HFFc6 (cell line): ENCODE data around the gene ASB11. TPM values are rescaled to one million over a fixed set of nuclear protein-coding genes. Genes with fewer than 3 reads are reported as not detected.
"Not testable (repeated sequence)": the region's sequence is repeated elsewhere in the genome, so short reads cannot be mapped to it uniquely, and the experiment has no call there.

Experiments used
- DNase-seq: peaks from one replicate; pipeline ENCODE4 v3.0.0-alpha.2; 2018
- H3K27ac Mint-ChIP-seq: 2 replicates; pipeline ENCODE4 v1.8.0; 2020; ENCODE audit warnings: mild to moderate bottlenecking, mixed read lengths
- H3K27me3 Mint-ChIP-seq: 2 replicates; pipeline ENCODE4 v1.8.0; 2021; ENCODE audit warnings: mild to moderate bottlenecking, moderate library complexity, mixed read lengths; ENCODE audit not compliant: insufficient read depth
- H3K36me3 Mint-ChIP-seq: 2 replicates; pipeline ENCODE4 v1.8.0; 2021; ENCODE audit warnings: low read depth, mixed read lengths
- H3K4me1 Mint-ChIP-seq: 2 replicates; pipeline ENCODE4 v1.8.0; 2020; ENCODE audit warnings: low read depth, mixed read lengths
- H3K4me3 Mint-ChIP-seq: 2 replicates; pipeline ENCODE4 v1.8.0; 2020; ENCODE audit warnings: mild to moderate bottlenecking, moderate library complexity, mixed read lengths
- H3K9me3 Mint-ChIP-seq: 2 replicates; pipeline ENCODE4 v1.8.0; 2020; ENCODE audit warnings: mild to moderate bottlenecking, mixed read lengths
- total RNA-seq, 6 experiments: library from RNA; stranded (reverse); fragmentation: NEBNext Ultra II Directional; extraction: Animal tissue kit (Norgen Biotek cat#: 25700); gene quantifications; 2 replicates in 1 of 6; 3 replicates in 5 of 6; pipeline ENCODE4 v1.2.3, GENCODE V29; 2021
- TF ChIP-seq, protein P1 (sequence below): fragments of 200-600 bp; sonication (generic); IDR thresholded peaks from 2 replicates; pipeline ENCODE4 v1.5.0; 2021; ENCODE audit warnings: antibody characterized with exemption, mild to moderate bottlenecking

ASB11 gene
- total RNA-seq, 6 experiments from 2014 or later, result not detected

DNA sequence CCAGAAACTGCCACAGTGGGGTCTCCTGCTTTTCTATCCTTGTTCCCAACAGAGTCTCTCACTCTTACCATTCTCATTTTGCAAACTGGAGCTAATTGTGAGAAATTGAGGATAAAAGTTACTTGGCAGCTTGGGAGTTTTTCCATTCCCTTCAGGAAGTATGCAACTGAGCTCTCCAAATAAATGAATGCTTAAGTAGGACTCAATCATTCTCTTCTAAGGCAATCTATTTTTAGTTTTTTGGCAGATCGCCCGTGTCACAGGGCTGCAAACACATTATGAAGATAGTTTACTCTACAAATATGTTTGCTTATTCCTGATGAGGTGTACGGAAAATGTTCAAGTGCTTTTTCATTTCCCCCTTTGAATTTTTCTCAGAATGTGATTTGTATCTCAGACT, 5.3 kb downstream of the ASB11 start:
- no peaks in the 10 kb centered on the region for H3K4me1 Mint-ChIP-seq
- peak; percentile 4 for DNase-seq
- peaks cover 2% of the 10 kb centered on the region; the same call in 1 of the 2 replicates for H3K27me3 Mint-ChIP-seq
- TF ChIP-seq, protein P1, sequence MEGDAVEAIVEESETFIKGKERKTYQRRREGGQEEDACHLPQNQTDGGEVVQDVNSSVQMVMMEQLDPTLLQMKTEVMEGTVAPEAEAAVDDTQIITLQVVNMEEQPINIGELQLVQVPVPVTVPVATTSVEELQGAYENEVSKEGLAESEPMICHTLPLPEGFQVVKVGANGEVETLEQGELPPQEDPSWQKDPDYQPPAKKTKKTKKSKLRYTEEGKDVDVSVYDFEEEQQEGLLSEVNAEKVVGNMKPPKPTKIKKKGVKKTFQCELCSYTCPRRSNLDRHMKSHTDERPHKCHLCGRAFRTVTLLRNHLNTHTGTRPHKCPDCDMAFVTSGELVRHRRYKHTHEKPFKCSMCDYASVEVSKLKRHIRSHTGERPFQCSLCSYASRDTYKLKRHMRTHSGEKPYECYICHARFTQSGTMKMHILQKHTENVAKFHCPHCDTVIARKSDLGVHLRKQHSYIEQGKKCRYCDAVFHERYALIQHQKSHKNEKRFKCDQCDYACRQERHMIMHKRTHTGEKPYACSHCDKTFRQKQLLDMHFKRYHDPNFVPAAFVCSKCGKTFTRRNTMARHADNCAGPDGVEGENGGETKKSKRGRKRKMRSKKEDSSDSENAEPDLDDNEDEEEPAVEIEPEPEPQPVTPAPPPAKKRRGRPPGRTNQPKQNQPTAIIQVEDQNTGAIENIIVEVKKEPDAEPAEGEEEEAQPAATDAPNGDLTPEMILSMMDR, result no peak
- H3K27ac Mint-ChIP-seq, result no peak overlapping the region
- no peaks in the 10 kb centered on the region for H3K9me3 Mint-ChIP-seq
- no peak overlapping the region for H3K4me3 Mint-ChIP-seq
- H3K36me3 Mint-ChIP-seq, result no peaks in the 10 kb centered on the region

DNA sequence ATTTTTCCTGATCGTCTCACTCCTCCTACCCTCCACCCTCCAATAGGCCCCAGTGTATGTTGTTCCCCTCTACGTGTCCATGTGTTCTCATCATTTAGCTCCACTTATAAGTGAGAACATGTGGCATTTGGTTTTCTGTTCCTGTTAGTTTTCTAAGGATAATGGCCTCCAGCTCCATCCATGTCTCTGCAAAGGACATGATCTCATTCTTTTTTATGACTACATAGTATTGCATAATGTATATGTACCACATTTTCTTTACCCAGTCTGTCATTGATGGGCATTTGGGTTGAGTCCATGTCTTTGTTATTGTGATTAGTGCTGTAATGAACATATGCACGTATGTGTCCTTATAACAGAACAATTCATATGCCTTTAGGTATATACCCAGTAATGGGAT, 9.5 kb downstream of the ASB11 start:
- H3K4me3 Mint-ChIP-seq, H3K4me1 Mint-ChIP-seq, H3K9me3 Mint-ChIP-seq, H3K27ac Mint-ChIP-seq, DNase-seq, H3K27me3 Mint-ChIP-seq, H3K36me3 Mint-ChIP-seq: not testable (repeated sequence)

DNA sequence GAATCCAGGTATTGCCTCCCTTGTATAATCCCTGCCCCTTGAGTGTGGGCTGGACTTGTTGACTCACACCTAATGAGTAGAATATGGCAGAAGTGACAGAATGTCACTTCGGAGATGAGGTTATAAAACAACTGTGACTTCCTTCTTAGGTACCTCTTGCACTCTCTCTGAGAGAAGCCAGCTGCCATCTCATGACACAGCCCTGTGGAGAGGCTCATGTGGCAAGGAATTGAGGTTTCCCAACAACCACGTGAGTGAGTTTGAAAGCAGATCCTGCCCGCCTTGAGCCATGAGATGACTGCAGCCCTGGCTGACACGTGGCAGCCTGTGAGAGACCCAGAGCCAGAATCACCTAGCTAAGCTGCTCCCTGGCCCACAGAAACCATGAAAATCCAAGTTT, 13.5 kb downstream of the ASB11 start:
- Mint-ChIP-seq H3K36me3 (no peaks in the 10 kb centered on the region), H3K4me1 (no peaks in the 10 kb centered on the region), H3K27ac (no peak overlapping the region), H3K27me3 (no peaks in the 10 kb centered on the region), H3K9me3 (no peaks in the 10 kb centered on the region), H3K4me3 (no peak overlapping the region)
- TF ChIP-seq, protein P1, result no peak
- no peak for DNase-seq

DNA sequence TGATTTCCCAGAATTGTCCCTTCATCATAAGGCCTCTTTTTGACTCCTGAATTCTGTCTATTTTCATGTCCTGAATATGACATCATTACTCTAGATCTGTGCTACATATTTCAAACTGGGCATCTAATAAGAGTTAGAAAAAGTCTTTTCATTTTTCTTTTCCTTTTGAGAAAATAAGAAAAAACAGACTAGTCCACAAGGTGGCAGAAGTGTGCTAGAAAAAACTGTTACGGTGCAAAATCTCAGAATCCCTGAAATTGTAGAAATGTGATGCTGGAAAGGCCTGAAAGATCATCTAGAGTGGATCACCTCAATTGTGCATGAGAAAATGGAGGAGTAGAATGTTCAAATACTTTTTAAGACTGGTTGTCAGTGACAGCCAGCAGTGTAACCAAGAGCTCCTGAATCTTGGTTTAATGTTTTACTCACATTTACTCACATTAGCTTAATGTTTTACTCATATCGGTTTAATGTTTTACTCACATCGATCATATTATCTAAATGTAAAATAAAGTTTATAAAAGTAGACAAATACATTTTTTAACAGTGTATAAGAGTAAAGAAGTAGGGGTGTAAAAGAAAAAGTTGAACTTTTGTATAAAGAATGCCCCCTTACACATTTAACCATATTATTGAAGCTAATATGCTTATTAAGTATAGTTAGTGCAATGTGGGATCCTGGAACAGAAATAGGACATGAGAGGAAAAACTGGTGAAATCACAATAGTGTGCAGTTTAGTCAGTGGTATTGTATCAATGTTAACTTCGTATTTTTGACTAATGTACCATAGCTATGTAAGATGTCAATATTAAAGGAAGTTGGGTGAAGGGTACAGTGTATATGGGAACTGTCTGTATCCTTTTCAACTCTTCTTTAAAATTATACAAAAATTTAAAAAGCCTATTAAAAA, 15.2 kb downstream of the ASB11 start:
- Mint-ChIP-seq H3K36me3 (no peaks in the 10 kb centered on the region), H3K27ac (no peak overlapping the region), H3K9me3 (no peaks in the 10 kb centered on the region), H3K27me3 (no peaks in the 10 kb centered on the region; the same call in 1 of the 2 replicates), H3K4me3 (no peak overlapping the region), H3K4me1 (no peaks in the 10 kb centered on the region)
- peak; percentile 2 for DNase-seq
- TF ChIP-seq, protein P1, result peak; percentile 73

DNA sequence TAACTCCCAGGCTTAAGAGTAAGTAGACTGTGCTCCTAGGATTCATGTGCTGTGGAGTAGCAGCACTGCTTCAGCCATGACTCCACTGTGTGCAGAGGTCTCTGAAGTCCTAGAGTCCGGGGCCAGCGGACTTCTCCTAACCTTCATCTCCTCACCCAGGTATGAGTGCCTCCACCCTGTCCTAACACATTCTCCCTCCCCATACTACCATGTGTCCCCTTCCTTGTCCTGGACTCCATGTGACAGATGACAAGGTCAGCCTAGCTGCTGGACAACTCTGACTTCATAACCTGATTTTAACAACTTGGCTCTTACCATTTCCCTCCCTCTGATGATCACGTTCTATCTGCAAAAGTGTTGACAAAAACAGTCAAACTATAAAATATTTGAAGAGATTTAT, 16.7 kb downstream of the ASB11 start:
- H3K27ac Mint-ChIP-seq, result no peak overlapping the region
- TF ChIP-seq, protein P1, result no peak
- H3K27me3 Mint-ChIP-seq, result peaks cover 2% of the 10 kb centered on the region
- no peaks in the 10 kb centered on the region for H3K4me1 Mint-ChIP-seq
- no peaks in the 10 kb centered on the region for H3K36me3 Mint-ChIP-seq
- no peaks in the 10 kb centered on the region for H3K9me3 Mint-ChIP-seq
- DNase-seq, result no peak
- no peak overlapping the region for H3K4me3 Mint-ChIP-seq

DNA sequence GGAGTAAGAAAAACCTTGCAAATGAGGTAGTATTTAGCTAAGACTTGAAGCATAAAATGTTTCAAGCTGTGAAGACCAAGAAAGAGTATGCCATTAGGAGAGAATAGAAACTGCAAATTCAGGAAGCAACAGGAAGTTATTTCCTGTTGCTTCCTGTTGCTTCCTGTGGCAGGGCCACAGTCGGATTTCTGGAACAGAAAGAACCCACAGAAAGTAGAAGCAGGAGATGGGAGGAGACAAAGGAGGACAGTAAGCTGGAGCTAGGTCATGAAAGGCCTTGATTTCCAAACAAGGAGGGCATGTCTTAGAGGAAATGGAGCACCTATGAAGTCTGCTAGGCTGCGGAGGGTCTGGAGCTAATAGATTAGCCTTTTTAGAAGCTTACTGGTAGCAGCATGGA, 17.2 kb downstream of the ASB11 start:
- Mint-ChIP-seq H3K27ac (peak overlapping the region; percentile 6; the same call in 1 of the 2 replicates), H3K4me1 (peaks cover 5% of the 10 kb centered on the region), H3K36me3 (no peaks in the 10 kb centered on the region), H3K27me3 (peaks cover 2% of the 10 kb centered on the region), H3K4me3 (no peak overlapping the region), H3K9me3 (no peaks in the 10 kb centered on the region)
- no peak for DNase-seq
- TF ChIP-seq, protein P1, result no peak
